Uterus (tissue), 2 donors: ENCODE measurements around the gene CA12.

Source experiments
- POLR2A ChIP-seq, 2 donors: fragments of 450-650 bp; IDR thresholded peaks; one replicate each; pipeline ENCODE4 v1.6.1; 2016; ENCODE audit warnings: antibody characterized with exemption in 2 of 2, mild to moderate bottlenecking in 1 of 2, moderate library complexity in 1 of 2
- TF ChIP-seq, protein P1 (sequence below), 4 experiments: fragments of 200-600 bp in 2 of 4; fragments of 450-650 bp in 2 of 4; sonication (generic) in 2 of 4; IDR thresholded peaks; one replicate each; pipeline ENCODE4 v1.5.1; 2016 to 2019; ENCODE audit warnings: antibody characterized with exemption in 4 of 4, mild to moderate bottlenecking in 2 of 4, moderate library complexity in 1 of 4

DNA sequence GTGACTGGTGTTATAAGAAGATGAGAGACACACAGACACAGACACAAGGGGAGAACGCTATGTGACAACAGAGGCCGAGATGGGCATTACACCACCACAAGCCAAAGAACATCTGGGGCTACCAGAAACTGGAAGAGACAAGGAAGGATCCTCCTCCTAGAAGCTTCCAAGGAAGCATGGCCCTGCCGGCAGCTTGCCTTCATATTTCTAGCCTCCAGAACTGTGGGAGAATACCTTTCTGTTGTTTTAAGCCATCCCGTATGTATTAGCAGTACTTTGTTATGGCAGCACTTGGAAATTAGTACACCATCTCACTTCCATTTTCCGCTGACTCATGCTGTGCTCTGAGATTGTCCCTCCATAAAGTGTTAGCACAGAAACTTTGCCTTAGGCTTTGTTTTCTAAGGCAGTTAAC lies 38.7 kb upstream of the CA12 start:
- TF ChIP-seq, protein P1, sequence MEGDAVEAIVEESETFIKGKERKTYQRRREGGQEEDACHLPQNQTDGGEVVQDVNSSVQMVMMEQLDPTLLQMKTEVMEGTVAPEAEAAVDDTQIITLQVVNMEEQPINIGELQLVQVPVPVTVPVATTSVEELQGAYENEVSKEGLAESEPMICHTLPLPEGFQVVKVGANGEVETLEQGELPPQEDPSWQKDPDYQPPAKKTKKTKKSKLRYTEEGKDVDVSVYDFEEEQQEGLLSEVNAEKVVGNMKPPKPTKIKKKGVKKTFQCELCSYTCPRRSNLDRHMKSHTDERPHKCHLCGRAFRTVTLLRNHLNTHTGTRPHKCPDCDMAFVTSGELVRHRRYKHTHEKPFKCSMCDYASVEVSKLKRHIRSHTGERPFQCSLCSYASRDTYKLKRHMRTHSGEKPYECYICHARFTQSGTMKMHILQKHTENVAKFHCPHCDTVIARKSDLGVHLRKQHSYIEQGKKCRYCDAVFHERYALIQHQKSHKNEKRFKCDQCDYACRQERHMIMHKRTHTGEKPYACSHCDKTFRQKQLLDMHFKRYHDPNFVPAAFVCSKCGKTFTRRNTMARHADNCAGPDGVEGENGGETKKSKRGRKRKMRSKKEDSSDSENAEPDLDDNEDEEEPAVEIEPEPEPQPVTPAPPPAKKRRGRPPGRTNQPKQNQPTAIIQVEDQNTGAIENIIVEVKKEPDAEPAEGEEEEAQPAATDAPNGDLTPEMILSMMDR (IDR thresholded peaks at IDR 0.05) = no peak
- no peak for TF ChIP-seq POLR2A (IDR thresholded peaks at IDR 0.05)
